Activated naive CD4-positive, alpha-beta T cell treated with anti-CD3 and anti-CD28 coated beads, Interleukin-2, amount 50 U/mL, for 24 hours (primary cell): Measurements from ENCODE around the gene DYDC2.
"Not testable (repeated sequence)": the region's sequence is repeated elsewhere in the genome, so short reads cannot be mapped to it uniquely, and the experiment has no call there.

Experiments used
- H3K27ac Mint-ChIP-seq: one replicate; pipeline ENCODE4 v1.8.0; 2021; ENCODE audit warnings: mild to moderate bottlenecking, mixed read lengths
- H3K27me3 Mint-ChIP-seq: one replicate; pipeline ENCODE4 v1.8.0; 2021; ENCODE audit warnings: mixed read lengths
- H3K36me3 Mint-ChIP-seq: one replicate; pipeline ENCODE4 v1.8.0; 2021; ENCODE audit warnings: mixed read lengths
- H3K4me1 Mint-ChIP-seq: one replicate; pipeline ENCODE4 v1.8.0; 2021; ENCODE audit warnings: mixed read lengths
- H3K4me3 Mint-ChIP-seq: one replicate; pipeline ENCODE4 v1.8.0; 2021; ENCODE audit warnings: mild to moderate bottlenecking, mixed read lengths
- H3K9me3 Mint-ChIP-seq: one replicate; pipeline ENCODE4 v1.8.0; 2021; ENCODE audit warnings: mixed read lengths

DYDC2 gene

GRCh38 chr10:80415734-80416478 lies 59.3 kb downstream of the DYDC2 start:
- Mint-ChIP-seq H3K36me3 (no peaks in the 10 kb centered on the region), H3K27ac (no peak overlapping the region), H3K4me3 (no peak overlapping the region), H3K4me1 (peaks cover 25% of the 10 kb centered on the region), H3K27me3 (no peaks in the 10 kb centered on the region), H3K9me3 (no peaks in the 10 kb centered on the region)

- peaks cover 22% of the 10 kb centered on the region for H3K4me1 Mint-ChIP-seq
- no peak overlapping the region for H3K4me3 Mint-ChIP-seq
- H3K9me3 Mint-ChIP-seq = no peaks in the 10 kb centered on the region
- no peaks in the 10 kb centered on the region for H3K27me3 Mint-ChIP-seq
- H3K27ac Mint-ChIP-seq = no peak overlapping the region
- H3K36me3 Mint-ChIP-seq = no peaks in the 10 kb centered on the region
Measured at GRCh38 chr10:80416479-80417098, 60.0 kb downstream of the DYDC2 start.

DNA sequence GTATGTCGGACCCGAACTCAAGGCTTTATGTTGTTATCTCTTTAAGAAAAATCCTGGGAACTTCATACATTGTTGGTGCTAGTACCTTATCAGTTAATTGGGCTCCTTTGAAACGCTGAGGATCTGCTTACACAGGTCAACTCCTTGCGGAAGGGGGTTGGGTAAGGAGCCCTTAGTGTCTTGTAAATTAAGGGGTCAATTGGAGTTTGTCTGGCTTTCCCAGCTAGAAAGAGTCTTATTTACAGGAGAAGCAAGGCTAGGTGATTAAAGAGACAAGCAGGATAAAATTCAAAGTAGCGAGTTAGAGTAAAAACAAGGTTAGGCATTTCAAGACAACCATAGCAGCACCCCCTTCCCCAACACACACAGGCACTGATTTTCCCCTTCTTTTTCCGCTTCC lies 60.7 kb downstream of the DYDC2 start:
- H3K27ac Mint-ChIP-seq, H3K9me3 Mint-ChIP-seq, H3K27me3 Mint-ChIP-seq, H3K36me3 Mint-ChIP-seq, H3K4me3 Mint-ChIP-seq: not testable (repeated sequence)
- H3K4me1 Mint-ChIP-seq = peaks cover 16% of the 10 kb centered on the region
